G401 (cell line): ENCODE measurements around the gene PIGR. TPM values are rescaled to one million over a fixed set of nuclear protein-coding genes. Genes with fewer than 3 reads are reported as not detected.

Source experiments
- total RNA-seq: library from RNA; depleted of rRNA; stranded (reverse); fragments of >200 nt; shearing (Covaris generic); gene quantifications from 2 replicates; pipeline ENCODE4 v1.2.3, GENCODE V29; 2014; rRNA removed

Gene PIGR
- total RNA-seq, 1 experiment from 2014 or later: not detected

Other genes starting within 250 kb of the PIGR start
- not detected in 2 replicates for gene IL19, start 175.7 kb downstream of the PIGR start, total RNA-seq
- gene IL10, start 174.0 kb downstream of the PIGR start, total RNA-seq: not detected in 2 replicates
- gene IL20, start 80.8 kb downstream of the PIGR start, total RNA-seq: not detected in 2 replicates
- not detected in 2 replicates for gene IL24, start 49.0 kb downstream of the PIGR start, total RNA-seq
- gene FCMR, start 24.5 kb downstream of the PIGR start, total RNA-seq: not detected in 2 replicates
- not detected in 2 replicates for gene FCAMR, start 24.0 kb upstream of the PIGR start, total RNA-seq
- gene C1orf116, start 86.3 kb upstream of the PIGR start, total RNA-seq: not detected in 2 replicates
- 9.6 and 14.9 TPM in 2 replicates for gene YOD1, start 104.7 kb upstream of the PIGR start, total RNA-seq
- gene PFKFB2, start 106.8 kb upstream of the PIGR start, total RNA-seq: 18.8 and 25.6 TPM in 2 replicates
- gene C4BPB, start 142.4 kb upstream of the PIGR start, total RNA-seq: not detected in 2 replicates
- not detected in 2 replicates for gene C4BPA, start 157.8 kb upstream of the PIGR start, total RNA-seq